ENCODE results near the gene PPP2CA. TPM values are rescaled to one million over a fixed set of nuclear protein-coding genes. Genes with fewer than 3 reads are reported as not detected.

PPP2CA gene
- total and polyA plus RNA-seq, 9 of the 15 experiments (the other 6 are each of a cell fraction or from before 2014, with no cell fraction given): 23.0 to 257 (median 109) TPM

GRCh38 chr5:134240421-134240962, 14.6 kb upstream of the PPP2CA start:
- Histone ChIP-seq H3K4me2 (ENCODE audit: insufficient read depth, low read length) (no peak overlapping the region), H3K9me3 (replicated peaks; ENCODE audit: control insufficient read depth, insufficient read depth, low read depth, low read length) (no peaks in the 10 kb centered on the region), H3K27me3 (ENCODE audit: control insufficient read depth in 2 of 2, insufficient read depth in 2 of 2, low read length in 2 of 2) (no peaks in the 10 kb centered on the region), H4K20me1 (replicated peaks; ENCODE audit: control insufficient read depth, insufficient read depth, low read length) (no peaks in the 10 kb centered on the region), H3K4me3 (no peak overlapping the region), H2AFZ (ENCODE audit: low read depth, low read length) (peak overlapping the region; percentile 41), H3K36me3 (ENCODE audit: control insufficient read depth, insufficient read depth, low read length) (no peaks in the 10 kb centered on the region), H3K4me1 (replicated peaks in 1 of 2; ENCODE audit: control insufficient read depth in 2 of 2, insufficient read depth in 2 of 2, low read length in 2 of 2) (peaks cover 0 to 3% of the 10 kb centered on the region in 2 experiments; a peak in 3 of 5 replicates), H3K27ac (ENCODE audit: extremely low read depth, low read depth, low read length) (no peak overlapping the region), H3K79me2 (ENCODE audit: control insufficient read depth, insufficient read depth, low read length) (no peaks in the 10 kb centered on the region), H3K9ac (ENCODE audit: insufficient read depth in 1 of 2, low read depth in 2 of 2, low read length in 2 of 2) (no peak overlapping the region), H3K9me1 (ENCODE audit: control insufficient read depth, insufficient read depth, low read length) (no peaks in the 10 kb centered on the region)
- DNase-seq (ENCODE audit: extremely low read depth in 1 of 4, low spot score in 3 of 4) (no peak), FAIRE-seq (no peak), ATAC-seq (peak; percentile 57; the same call in 2 of the 3 replicates)
- CTCF ChIA-PET (ENCODE audit: low intra/inter-chr PET ratio): no interaction called here
- intact Hi-C loops (cut with micrococcal nuclease) (no loop called here), in situ Hi-C loops (cut with MboI) (no loop called here)
- no TSS peak for BruUV-seq (replicated peaks)
- no peak for TF ChIP-seq ADNP (tag; IDR thresholded peaks at IDR 0.05)
- peak; percentile 83 for TF ChIP-seq RFX5 (IDR thresholded peaks at IDR 0.05; ENCODE audit: low read depth, low read length)
- no peak for TF ChIP-seq ZNF444 (CRISPR knock-in tag; IDR thresholded peaks at IDR 0.05)
- no peak for TF ChIP-seq ZNF354B (CRISPR knock-in tag; IDR thresholded peaks at IDR 0.05)
- no peak for TF ChIP-seq THAP7 (CRISPR knock-in tag; IDR thresholded peaks at IDR 0.05)
- TF ChIP-seq SAFB (IDR thresholded peaks at IDR 0.05; ENCODE audit: borderline replicate concordance, low read depth, low read length): no peak
- no peak for TF ChIP-seq ZKSCAN8 (CRISPR knock-in tag; IDR thresholded peaks at IDR 0.05)
- TF ChIP-seq ZNF12 (CRISPR knock-in tag; IDR thresholded peaks at IDR 0.05): no peak
- TF ChIP-seq MEF2A (IDR thresholded peaks at IDR 0.05; ENCODE audit: control insufficient read depth, low read depth, low read length): peak; percentile 55; the same call in 1 of the 2 replicates
- TF ChIP-seq ELF4 (CRISPR knock-in tag; IDR thresholded peaks at IDR 0.05): no peak
- no peak for TF ChIP-seq CHCHD3 (CRISPR knock-in tag; IDR thresholded peaks at IDR 0.05)
- TF ChIP-seq C11orf30 (IDR thresholded peaks at IDR 0.05; ENCODE audit: low read depth): peak; percentile 79
- TF ChIP-seq MAFG (tag; conservative IDR thresholded peaks at IDR 0.05): peak; percentile 55
- peak; percentile 81 for TF ChIP-seq ZNF316 (IDR thresholded peaks at IDR 0.05)
- 19% methylated on average over 7 of the region's 7 CpGs for WGBS (ENCODE audit: insufficient coverage, low coverage, missing lambda C conversion rate)
- POLR2A ChIA-PET: no interaction called here

Data from K562 (cell line).